Measurements from ENCODE around the gene MAMLD1. TPM values are rescaled to one million over a fixed set of nuclear protein-coding genes. Genes with fewer than 3 reads are reported as not detected.

Gene MAMLD1
- total and polyA plus RNA-seq, 2 donors (not counting 3 experiments of a cell fraction or from before 2014, with no cell fraction given): 2.5 to 5.6 TPM

GRCh38 chrX:150355913-150356312 is 7.2 kb upstream of the MAMLD1 start:
- dilution Hi-C loops (cut with MboI; ENCODE audit: extremely low pct_ligation_motif_present, low sequenced_read_pairs): no loop called here
- ChIA-PET CTCF (no interaction called here), POLR2A (no interaction called here)
- Histone ChIP-seq H3K4me3 (replicated peaks in 1 of 3; ENCODE audit: insufficient read depth in 1 of 3, low read depth in 1 of 3, low read length in 3 of 3) (no peak overlapping the region), H4K20me1 (replicated peaks; ENCODE audit: control insufficient read depth, extremely low read depth, insufficient read depth, low read length) (no peaks in the 10 kb centered on the region), H3K9ac (replicated peaks; ENCODE audit: extremely low read depth, insufficient read depth, low read length) (no peak overlapping the region), H3K4me1 (ENCODE audit: control insufficient read depth, extremely low read depth, insufficient read depth, low read length) (no peaks in the 10 kb centered on the region), H3K36me3 (ENCODE audit: control insufficient read depth in 2 of 2, extremely low read depth in 1 of 2, insufficient read depth in 2 of 2, low read length in 2 of 2) (no peaks in the 10 kb centered on the region), H2AFZ (ENCODE audit: low read depth, low read length) (no peak overlapping the region), H3K9me1 (replicated peaks; ENCODE audit: control insufficient read depth, extremely low read depth, insufficient read depth, low read length) (no peaks in the 10 kb centered on the region), H3K4me2 (ENCODE audit: insufficient read depth, low read length) (no peak overlapping the region), H3K27ac (ENCODE audit: insufficient read depth, low read depth, low read length) (no peak overlapping the region), H3K27me3 (ENCODE audit: control insufficient read depth in 2 of 2, insufficient read depth in 2 of 2, low read length in 2 of 2) (peaks cover 3 to 4% of the 10 kb centered on the region in 2 experiments), H3K79me2 (ENCODE audit: control insufficient read depth, insufficient read depth, low read length) (no peaks in the 10 kb centered on the region), H3K9me3 (replicated peaks; ENCODE audit: control insufficient read depth, insufficient read depth, low read length) (no peaks in the 10 kb centered on the region)
- intact Hi-C loops (cut with micrococcal nuclease): no loop called here
- no TSS peak for BruUV-seq (replicated peaks)
- TF ChIP-seq MYC (IDR thresholded peaks at IDR 0.05; ENCODE audit: low read depth, low read length) (no peak), GATA2 (IDR thresholded peaks at IDR 0.05; ENCODE audit: insufficient read depth, insufficient read length, low read depth, low read length) (no peak), JUN (IDR thresholded peaks at IDR 0.05; ENCODE audit: borderline replicate concordance, insufficient read depth, insufficient read length, low read depth) (no peak), CTCF (IDR thresholded peaks at IDR 0.05; ENCODE audit: extremely low read depth in 1 of 2, insufficient read depth in 1 of 2, low read depth in 1 of 2, low read length in 2 of 2) (no peak), EZH2 (IDR thresholded peaks at IDR 0.05; ENCODE audit: borderline replicate concordance, low read depth, low read length, severe bottlenecking) (no peak), FOS (IDR thresholded peaks at IDR 0.05; ENCODE audit: borderline replicate concordance, insufficient read depth, low read length) (no peak), POLR2A (IDR thresholded peaks at IDR 0.05; ENCODE audit: low read depth, low read length) (no peak), POLR2AphosphoS5 (IDR thresholded peaks at IDR 0.05; ENCODE audit: insufficient read depth, low read depth, low read length) (no peak)
- TF ChIP-seq, protein P1, sequence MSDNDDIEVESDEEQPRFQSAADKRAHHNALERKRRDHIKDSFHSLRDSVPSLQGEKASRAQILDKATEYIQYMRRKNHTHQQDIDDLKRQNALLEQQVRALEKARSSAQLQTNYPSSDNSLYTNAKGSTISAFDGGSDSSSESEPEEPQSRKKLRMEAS (IDR thresholded peaks at IDR 0.05; ENCODE audit: insufficient read depth, insufficient read length): no peak
- FAIRE-seq: no peak
- DNase-seq (ENCODE audit: low read depth, low spot score): no peak

Data from endothelial cell of umbilical vein (primary cell).